Caco-2 (cell line): Measurements from ENCODE around the gene SHROOM3. TPM values are rescaled to one million over a fixed set of nuclear protein-coding genes. Genes with fewer than 3 reads are reported as not detected.

Source experiments
- BruUV-seq: library from RNA; stranded (reverse); fragments of 400-500 nt; replicated peaks from 2 replicates; lab custom pipeline; 2021; lab: Mats Ljungman, UMichigan
- CTCF ChIA-PET: fragments of 300-600 bp; sonication (Branson Sonifier 250); formaldehyde crosslinking; loops from one replicate; lab custom pipeline; 2022; ENCODE audit warnings: antibody characterized with exemption; lab: Charles Lee
- POLR2A ChIA-PET: fragments of 300-600 bp; sonication (Branson Sonifier 250); formaldehyde crosslinking; loops from one replicate; lab custom pipeline; 2022; ENCODE audit warnings: antibody characterized with exemption; lab: Charles Lee
- DNase-seq, 2 experiments: peaks; one replicate each; pipeline versions ENCODE4 v3.0.0 to v3.0.0-alpha.2; 2020 to 2022
- H3K27me3 ChIP-seq: replicated peaks from 2 replicates; pipeline ENCODE4 v1.6.0; 2011; ENCODE audit warnings: low read length; ENCODE audit not compliant: control insufficient read depth, insufficient read depth
- H3K36me3 ChIP-seq: 2 replicates; pipeline ENCODE4 v1.5.1; 2011; ENCODE audit warnings: low read length; ENCODE audit not compliant: control insufficient read depth, insufficient read depth
- H3K4me1 ChIP-seq: fragments of 250-450 bp; sonication (Bioruptor Pico); 2 replicates; pipeline ENCODE4 v1.5.1; 2020; ENCODE audit warnings: mild to moderate bottlenecking
- H3K4me3 ChIP-seq: 2 replicates; pipeline ENCODE4 v1.5.1; 2011; ENCODE audit warnings: low read depth, mild to moderate bottlenecking, control low read depth, low read length
- H3K9me3 ChIP-seq: fragments of 250-450 bp; sonication (Bioruptor Pico); 2 replicates; pipeline ENCODE4 v1.5.1; 2020; ENCODE audit warnings: mild to moderate bottlenecking, moderate library complexity
- H3K27ac Mint-ChIP-seq: one replicate; pipeline ENCODE4 v1.8.0; 2022; ENCODE audit warnings: mixed read lengths; ENCODE audit not compliant: unreplicated experiment
- H3K27me3 Mint-ChIP-seq: one replicate; pipeline ENCODE4 v1.8.0; 2022; ENCODE audit warnings: mixed read lengths; ENCODE audit not compliant: insufficient read depth, unreplicated experiment
- H3K36me3 Mint-ChIP-seq: one replicate; pipeline ENCODE4 v1.8.0; 2022; ENCODE audit warnings: mild to moderate bottlenecking, mixed read lengths; ENCODE audit not compliant: insufficient read depth, unreplicated experiment
- H3K4me1 Mint-ChIP-seq: one replicate; pipeline ENCODE4 v1.8.0; 2022; ENCODE audit warnings: low read depth, mixed read lengths; ENCODE audit not compliant: unreplicated experiment
- H3K4me3 Mint-ChIP-seq: one replicate; pipeline ENCODE4 v1.8.0; 2022; ENCODE audit warnings: mild to moderate bottlenecking, moderate library complexity, mixed read lengths; ENCODE audit not compliant: unreplicated experiment
- H3K9me3 Mint-ChIP-seq: one replicate; pipeline ENCODE4 v1.8.0; 2022; ENCODE audit warnings: mixed read lengths; ENCODE audit not compliant: unreplicated experiment
- intact Hi-C: fragments of 100-400 bp; cut with micrococcal nuclease; formaldehyde crosslinking; loops from one replicate; pipeline ENCODE4 v1.10.0; 2022; ENCODE audit not compliant: unreplicated experiment
- total RNA-seq: library from RNA; stranded (reverse); gene quantifications from 2 replicates; pipeline ENCODE4 v1.2.3, GENCODE V29; 2022
- TF ChIP-seq, protein P1 (sequence below), 2 experiments: fragments of 200-600 bp in 1 of 2; IDR thresholded peaks; 1 replicate in 1 of 2; 2 replicates in 1 of 2; pipeline versions ENCODE4 v1.5.1 to v1.8.0; 2011 to 2022; ENCODE audit warnings: antibody characterized with exemption in 1 of 2, control low read depth in 1 of 2, inconsistent platforms in 1 of 2, low read depth in 1 of 2, low read length in 1 of 2, mild to moderate bottlenecking in 1 of 2, moderate library complexity in 1 of 2; ENCODE audit not compliant: insufficient read depth in 1 of 2, severe bottlenecking in 1 of 2, unreplicated experiment in 1 of 2

The SHROOM3 gene
- total RNA-seq, 1 experiment from 2014 or later = 16.3 TPM

DNA sequence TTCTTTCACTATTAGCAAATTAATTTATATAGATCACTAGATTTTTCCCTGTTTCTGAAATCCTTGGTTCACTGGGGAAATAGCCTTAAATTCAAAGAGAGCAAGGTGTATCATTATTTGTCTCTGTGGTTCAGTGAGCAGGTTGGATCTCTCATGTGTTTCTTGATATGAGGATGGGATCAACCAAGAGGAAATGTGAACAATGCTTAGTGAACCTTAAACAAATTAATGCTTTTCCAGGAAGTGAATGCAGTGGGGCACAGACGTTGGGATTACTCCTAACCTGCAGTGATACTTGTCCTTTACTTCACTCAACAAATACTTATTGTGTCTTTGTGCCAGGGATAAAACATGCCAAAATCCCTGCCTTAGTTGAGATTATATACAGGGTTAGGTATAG is 193.2 kb downstream of the SHROOM3 start:
- H3K27me3 ChIP-seq = no peaks in the 10 kb centered on the region
- no peaks in the 10 kb centered on the region for H3K9me3 ChIP-seq
- Mint-ChIP-seq H3K27me3 (no peaks in the 10 kb centered on the region), H3K36me3 (peaks cover 10% of the 10 kb centered on the region), H3K9me3 (no peaks in the 10 kb centered on the region), H3K4me3 (no peak overlapping the region), H3K4me1 (peaks cover 1% of the 10 kb centered on the region), H3K27ac (no peak overlapping the region)
- intact Hi-C loops = no loop called here
- ChIA-PET POLR2A (no interaction called here), CTCF (no interaction called here)
- peaks cover 1% of the 10 kb centered on the region; the same call in 1 of the 2 replicates for H3K36me3 ChIP-seq
- no TSS peak for BruUV-seq
- no peak for DNase-seq
- TF ChIP-seq, protein P1, sequence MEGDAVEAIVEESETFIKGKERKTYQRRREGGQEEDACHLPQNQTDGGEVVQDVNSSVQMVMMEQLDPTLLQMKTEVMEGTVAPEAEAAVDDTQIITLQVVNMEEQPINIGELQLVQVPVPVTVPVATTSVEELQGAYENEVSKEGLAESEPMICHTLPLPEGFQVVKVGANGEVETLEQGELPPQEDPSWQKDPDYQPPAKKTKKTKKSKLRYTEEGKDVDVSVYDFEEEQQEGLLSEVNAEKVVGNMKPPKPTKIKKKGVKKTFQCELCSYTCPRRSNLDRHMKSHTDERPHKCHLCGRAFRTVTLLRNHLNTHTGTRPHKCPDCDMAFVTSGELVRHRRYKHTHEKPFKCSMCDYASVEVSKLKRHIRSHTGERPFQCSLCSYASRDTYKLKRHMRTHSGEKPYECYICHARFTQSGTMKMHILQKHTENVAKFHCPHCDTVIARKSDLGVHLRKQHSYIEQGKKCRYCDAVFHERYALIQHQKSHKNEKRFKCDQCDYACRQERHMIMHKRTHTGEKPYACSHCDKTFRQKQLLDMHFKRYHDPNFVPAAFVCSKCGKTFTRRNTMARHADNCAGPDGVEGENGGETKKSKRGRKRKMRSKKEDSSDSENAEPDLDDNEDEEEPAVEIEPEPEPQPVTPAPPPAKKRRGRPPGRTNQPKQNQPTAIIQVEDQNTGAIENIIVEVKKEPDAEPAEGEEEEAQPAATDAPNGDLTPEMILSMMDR (IDR thresholded peaks at IDR 0.05; ENCODE audit: insufficient read depth in 1 of 2, low read depth in 1 of 2, low read length in 1 of 2, severe bottlenecking in 1 of 2, unreplicated experiment in 1 of 2) = no peak
- H3K4me1 ChIP-seq = peaks cover 1% of the 10 kb centered on the region
- H3K4me3 ChIP-seq = no peak overlapping the region

DNA sequence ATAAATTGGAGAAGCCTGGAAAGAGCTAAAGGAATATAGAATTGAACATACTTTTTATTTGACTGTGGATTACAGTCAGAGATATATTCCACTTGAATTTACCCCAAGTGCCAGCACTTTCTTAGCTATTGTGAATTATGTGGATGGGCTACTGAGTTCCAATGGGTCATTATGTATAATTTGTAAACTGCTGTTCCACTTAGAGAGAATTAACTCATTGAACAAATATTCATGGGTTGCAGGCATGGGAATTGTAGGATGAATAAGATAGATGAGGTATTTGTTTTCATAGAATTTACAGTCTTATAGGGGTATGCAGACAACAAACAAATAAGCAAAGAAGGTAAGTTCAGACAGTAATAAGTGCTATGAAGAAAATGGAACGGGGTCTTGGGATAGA is 195.7 kb downstream of the SHROOM3 start:
- Mint-ChIP-seq H3K4me1 (no peaks in the 10 kb centered on the region), H3K27ac (no peak overlapping the region), H3K27me3 (no peaks in the 10 kb centered on the region), H3K4me3 (no peak overlapping the region), H3K36me3 (peaks cover 10% of the 10 kb centered on the region), H3K9me3 (no peaks in the 10 kb centered on the region)
- H3K4me3 ChIP-seq = no peak overlapping the region
- DNase-seq = no peak
- no peaks in the 10 kb centered on the region for H3K9me3 ChIP-seq
- no peaks in the 10 kb centered on the region for H3K4me1 ChIP-seq
- ChIA-PET POLR2A (no interaction called here), CTCF (no interaction called here)
- intact Hi-C loops = no loop called here
- TF ChIP-seq, protein P1 (IDR thresholded peaks at IDR 0.05; ENCODE audit: insufficient read depth in 1 of 2, low read depth in 1 of 2, low read length in 1 of 2, severe bottlenecking in 1 of 2, unreplicated experiment in 1 of 2) = no peak
- no peaks in the 10 kb centered on the region for H3K27me3 ChIP-seq
- peaks cover 1% of the 10 kb centered on the region; the same call in 1 of the 2 replicates for H3K36me3 ChIP-seq
- BruUV-seq = no TSS peak

DNA sequence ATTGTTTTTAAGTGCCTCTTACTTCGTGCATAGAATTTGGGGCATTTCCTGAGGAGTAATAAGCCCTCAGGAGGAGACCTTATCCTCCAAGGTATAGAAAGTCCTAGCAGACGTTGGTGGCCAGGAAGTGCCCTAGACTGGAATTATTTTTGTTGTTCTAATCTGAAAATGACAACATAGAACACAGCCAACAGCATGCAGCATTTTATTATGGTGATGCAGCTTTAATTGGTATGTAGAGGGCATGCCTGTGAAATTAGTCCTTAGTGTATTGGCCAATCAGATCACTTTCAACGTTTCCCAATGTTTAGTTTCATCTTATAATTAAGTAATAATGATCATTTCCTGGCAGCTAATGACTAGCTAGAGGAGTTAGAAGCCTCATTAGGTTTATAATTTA is 199.2 kb downstream of the SHROOM3 start:
- H3K9me3 ChIP-seq = no peaks in the 10 kb centered on the region
- TF ChIP-seq, protein P1 (IDR thresholded peaks at IDR 0.05; ENCODE audit: insufficient read depth in 1 of 2, low read depth in 1 of 2, low read length in 1 of 2, severe bottlenecking in 1 of 2, unreplicated experiment in 1 of 2) = no peak
- H3K9me3 Mint-ChIP-seq = no peaks in the 10 kb centered on the region
- no peak overlapping the region for H3K4me3 Mint-ChIP-seq
- no peaks in the 10 kb centered on the region for H3K4me1 Mint-ChIP-seq
- no peak overlapping the region for H3K4me3 ChIP-seq
- no peaks in the 10 kb centered on the region; the same call in 1 of the 2 replicates for H3K4me1 ChIP-seq
- no peaks in the 10 kb centered on the region for H3K27me3 ChIP-seq
- H3K27ac Mint-ChIP-seq = no peak overlapping the region
- intact Hi-C loops = no loop called here
- CTCF ChIA-PET = no interaction called here
- no peak for DNase-seq
- no TSS peak for BruUV-seq
- H3K36me3 Mint-ChIP-seq = peaks cover 10% of the 10 kb centered on the region
- POLR2A ChIA-PET = no interaction called here
- peaks cover 1% of the 10 kb centered on the region; the same call in 1 of the 2 replicates for H3K36me3 ChIP-seq
- H3K27me3 Mint-ChIP-seq = no peaks in the 10 kb centered on the region
